Measurements from ENCODE around the gene NDUFAF8. TPM values are rescaled to one million over a fixed set of nuclear protein-coding genes. Genes with fewer than 3 reads are reported as not detected.

The NDUFAF8 gene
- total RNA-seq, 1 donor from 2014 or later: 45.9 TPM

DNA sequence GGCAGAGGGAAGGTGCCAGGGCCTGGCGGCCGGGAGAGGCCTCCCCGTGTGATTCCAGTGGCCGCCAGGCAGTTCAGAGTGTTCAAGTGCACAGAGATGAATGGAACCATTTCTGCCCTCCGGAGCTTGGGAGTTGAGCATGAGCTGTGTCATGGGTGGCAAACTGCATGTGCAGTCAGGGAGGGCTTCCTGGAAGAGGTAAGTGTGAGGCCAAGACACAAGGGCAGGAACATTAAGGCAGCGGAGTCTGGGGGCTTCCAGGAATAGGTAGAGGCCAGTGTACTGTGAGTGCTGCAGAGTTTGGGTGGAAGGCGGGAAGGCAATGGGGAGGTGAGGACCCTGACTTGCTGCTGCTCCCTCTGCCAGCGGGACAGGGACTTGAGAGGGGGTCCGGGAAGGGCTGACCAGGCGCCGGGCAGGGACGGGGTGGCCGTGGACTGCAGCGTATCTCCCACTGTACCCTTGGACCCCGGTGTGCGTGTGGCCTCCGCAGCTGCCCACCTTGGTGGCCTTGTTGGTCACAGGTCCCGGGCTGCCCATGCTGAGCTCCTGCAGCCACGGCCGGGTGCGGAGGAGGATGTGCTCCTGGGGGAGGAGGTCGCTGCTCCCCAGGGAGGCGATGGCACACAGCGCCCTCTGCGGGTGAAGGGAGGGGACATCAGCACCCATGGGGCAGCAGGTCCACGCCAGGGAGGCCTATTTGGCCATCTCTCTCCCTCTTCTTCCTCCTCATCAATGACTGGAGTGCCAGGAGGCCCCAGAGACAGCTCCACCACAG, 8.9 kb upstream of the NDUFAF8 start:
- TF ChIP-seq, protein P1, sequence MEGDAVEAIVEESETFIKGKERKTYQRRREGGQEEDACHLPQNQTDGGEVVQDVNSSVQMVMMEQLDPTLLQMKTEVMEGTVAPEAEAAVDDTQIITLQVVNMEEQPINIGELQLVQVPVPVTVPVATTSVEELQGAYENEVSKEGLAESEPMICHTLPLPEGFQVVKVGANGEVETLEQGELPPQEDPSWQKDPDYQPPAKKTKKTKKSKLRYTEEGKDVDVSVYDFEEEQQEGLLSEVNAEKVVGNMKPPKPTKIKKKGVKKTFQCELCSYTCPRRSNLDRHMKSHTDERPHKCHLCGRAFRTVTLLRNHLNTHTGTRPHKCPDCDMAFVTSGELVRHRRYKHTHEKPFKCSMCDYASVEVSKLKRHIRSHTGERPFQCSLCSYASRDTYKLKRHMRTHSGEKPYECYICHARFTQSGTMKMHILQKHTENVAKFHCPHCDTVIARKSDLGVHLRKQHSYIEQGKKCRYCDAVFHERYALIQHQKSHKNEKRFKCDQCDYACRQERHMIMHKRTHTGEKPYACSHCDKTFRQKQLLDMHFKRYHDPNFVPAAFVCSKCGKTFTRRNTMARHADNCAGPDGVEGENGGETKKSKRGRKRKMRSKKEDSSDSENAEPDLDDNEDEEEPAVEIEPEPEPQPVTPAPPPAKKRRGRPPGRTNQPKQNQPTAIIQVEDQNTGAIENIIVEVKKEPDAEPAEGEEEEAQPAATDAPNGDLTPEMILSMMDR (IDR thresholded peaks at IDR 0.05; ENCODE audit: insufficient read depth, low read length, poor library complexity, severe bottlenecking): peak; percentile 28
- DNase-seq (ENCODE audit: low read depth): no peak
- Histone ChIP-seq H3K27me3 (ENCODE audit: control insufficient read depth, insufficient read depth, low read length) (no peaks in the 10 kb centered on the region), H3K36me3 (ENCODE audit: control insufficient read depth, insufficient read depth, low read length) (no peaks in the 10 kb centered on the region), H3K4me3 (ENCODE audit: low read depth, low read length) (no peak overlapping the region)

DNA sequence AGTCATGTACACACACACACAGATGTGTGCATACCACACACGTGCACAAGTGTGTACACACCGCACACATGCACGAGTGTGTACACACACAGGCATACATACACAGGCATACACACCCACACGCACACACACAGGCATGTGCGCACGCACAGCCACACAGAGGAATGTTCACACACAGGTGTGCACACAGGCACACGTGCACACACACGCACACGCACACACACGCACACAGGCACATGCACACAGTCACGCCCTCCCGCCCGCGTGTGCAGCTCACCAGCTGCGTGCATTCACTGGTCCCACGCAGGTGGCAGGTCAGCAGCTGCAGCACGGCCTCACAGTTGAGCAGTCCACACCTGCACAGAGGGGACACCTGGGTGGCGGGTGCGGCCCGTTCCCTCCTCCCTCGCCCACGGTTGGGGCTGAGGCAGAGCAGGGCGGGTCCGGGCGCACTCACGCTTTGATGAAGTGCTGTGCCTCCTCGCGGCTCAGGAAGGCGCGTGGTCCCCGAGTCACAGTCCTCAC, 7.9 kb upstream of the NDUFAF8 start:
- no peaks in the 10 kb centered on the region for H3K27me3 ChIP-seq (ENCODE audit: control insufficient read depth, insufficient read depth, low read length)
- no peaks in the 10 kb centered on the region for H3K36me3 ChIP-seq (ENCODE audit: control insufficient read depth, insufficient read depth, low read length)
- no peak for DNase-seq (ENCODE audit: low read depth)

DNA sequence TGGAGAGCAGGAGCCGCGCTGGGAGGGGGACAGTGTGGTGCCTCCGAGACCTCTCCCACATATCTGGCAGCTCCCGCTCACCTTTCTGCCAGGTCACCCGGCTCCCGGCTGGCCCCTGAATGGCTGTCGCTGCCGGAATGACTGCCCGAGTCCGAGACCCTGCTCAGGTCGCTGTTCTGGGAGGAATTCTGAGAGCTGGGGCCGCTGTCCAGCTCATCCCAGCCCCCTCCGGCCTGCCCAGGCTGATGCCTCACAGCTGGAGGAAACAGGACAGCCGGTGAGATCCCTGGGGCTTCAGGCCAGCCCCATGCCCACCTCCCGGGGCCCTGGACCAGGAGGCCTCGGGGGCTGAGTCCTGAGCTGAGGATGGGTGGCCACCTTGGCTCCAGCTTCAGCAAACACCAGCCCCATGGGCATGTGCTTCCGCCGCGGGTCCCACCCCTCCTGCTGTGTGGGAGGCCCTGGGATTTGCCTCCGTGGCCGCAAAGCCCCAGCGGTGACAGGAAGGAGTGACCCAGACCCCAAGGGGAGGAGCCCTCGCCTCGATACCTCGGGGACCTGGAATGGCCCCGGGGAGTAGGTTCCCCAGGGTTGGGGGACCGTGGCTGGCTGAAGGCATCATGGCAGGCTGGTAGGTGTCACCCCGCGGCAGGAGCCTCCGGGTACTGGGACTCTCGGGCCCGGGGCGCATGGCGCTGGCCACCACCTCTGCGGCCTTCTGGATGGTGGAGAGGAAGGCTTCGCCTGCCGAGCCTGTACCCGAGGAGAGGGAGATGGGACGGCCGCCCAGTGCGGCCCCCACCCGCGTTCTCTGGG, 7.1 kb upstream of the NDUFAF8 start:
- Histone ChIP-seq H3K36me3 (ENCODE audit: control insufficient read depth, insufficient read depth, low read length) (no peaks in the 10 kb centered on the region), H3K4me3 (ENCODE audit: low read depth, low read length) (no peak overlapping the region), H3K27me3 (ENCODE audit: control insufficient read depth, insufficient read depth, low read length) (no peaks in the 10 kb centered on the region)
- no peak for DNase-seq (ENCODE audit: low read depth)
- TF ChIP-seq, protein P1 (IDR thresholded peaks at IDR 0.05; ENCODE audit: insufficient read depth, low read length, poor library complexity, severe bottlenecking): no peak

More for the DNA sequence above, 7.9 kb upstream of the NDUFAF8 start:
- no peak overlapping the region for H3K4me3 ChIP-seq (ENCODE audit: low read depth, low read length)
- TF ChIP-seq, protein P1 (IDR thresholded peaks at IDR 0.05; ENCODE audit: insufficient read depth, low read length, poor library complexity, severe bottlenecking): no peak

DNA sequence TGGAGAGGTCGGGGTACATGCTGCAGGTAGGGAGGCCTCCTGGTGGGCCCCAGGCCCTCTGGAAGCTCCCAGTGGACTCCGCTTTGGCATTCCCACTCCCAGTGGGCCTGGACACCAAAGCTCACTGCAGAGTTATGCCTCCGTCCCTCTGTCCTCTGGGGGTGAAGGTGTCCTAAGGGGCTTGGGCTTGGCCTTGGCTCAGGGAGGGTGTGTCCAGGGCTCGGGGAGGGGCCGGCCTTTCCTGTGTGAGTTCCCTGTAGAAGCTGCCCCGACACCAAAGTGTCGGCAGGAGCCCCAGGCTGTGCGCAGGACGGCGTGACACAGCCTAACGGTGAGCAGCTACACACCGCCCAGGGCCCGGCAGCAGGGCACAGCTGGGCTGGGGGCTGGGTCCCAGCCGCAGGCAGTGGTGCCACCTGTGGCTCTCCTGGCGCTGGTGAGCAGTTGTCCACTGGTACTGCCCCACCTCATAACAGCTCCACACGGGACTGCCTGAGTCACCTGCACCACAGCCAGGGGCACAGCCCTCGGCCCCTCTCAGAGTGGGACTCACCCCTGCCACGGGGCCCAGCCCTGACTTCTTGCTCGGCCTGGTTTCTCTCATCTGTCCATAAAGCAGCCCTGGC, 6.4 kb upstream of the NDUFAF8 start:
- Histone ChIP-seq H3K27me3 (ENCODE audit: control insufficient read depth, insufficient read depth, low read length) (no peaks in the 10 kb centered on the region), H3K4me3 (ENCODE audit: low read depth, low read length) (no peak overlapping the region), H3K36me3 (ENCODE audit: control insufficient read depth, insufficient read depth, low read length) (no peaks in the 10 kb centered on the region)
- no peak for DNase-seq (ENCODE audit: low read depth)
- TF ChIP-seq, protein P1 (IDR thresholded peaks at IDR 0.05; ENCODE audit: insufficient read depth, low read length, poor library complexity, severe bottlenecking): no peak

DNA sequence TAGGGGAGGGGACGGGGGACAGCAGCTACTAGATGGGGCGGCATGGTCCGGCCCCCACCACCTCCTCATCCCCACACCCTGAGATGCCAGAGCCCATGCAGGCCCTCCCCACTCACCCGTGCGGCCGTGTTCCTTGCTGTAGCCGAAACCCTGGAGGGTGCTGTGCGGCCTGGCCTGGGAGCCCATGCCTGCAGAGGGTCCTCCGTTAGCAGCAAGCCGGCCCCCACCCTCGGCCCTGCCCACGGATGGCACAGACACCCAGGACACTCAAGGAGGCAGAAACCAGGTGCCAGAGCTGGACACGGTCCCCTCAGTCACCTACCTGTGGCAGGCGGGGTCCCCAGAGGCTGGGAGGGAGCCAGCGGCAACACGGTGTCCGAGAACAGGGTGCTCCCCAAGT, 5.8 kb upstream of the NDUFAF8 start:
- TF ChIP-seq, protein P1 (IDR thresholded peaks at IDR 0.05; ENCODE audit: insufficient read depth, low read length, poor library complexity, severe bottlenecking): no peak
- H3K4me3 ChIP-seq (ENCODE audit: low read depth, low read length): no peak overlapping the region
- no peak for DNase-seq (ENCODE audit: low read depth)
- H3K36me3 ChIP-seq (ENCODE audit: control insufficient read depth, insufficient read depth, low read length): no peaks in the 10 kb centered on the region
- H3K27me3 ChIP-seq (ENCODE audit: control insufficient read depth, insufficient read depth, low read length): no peaks in the 10 kb centered on the region

All from kidney epithelial cell (primary cell).